ENCODE results near the gene ERVV-1.
A peak's percentile ranks its signal among the peaks of the same experiment; 100 is the strongest.
"Not testable (repeated sequence)": the region's sequence is repeated elsewhere in the genome, so short reads cannot be mapped to it uniquely, and the experiment has no call there.

The ERVV-1 gene

DNA sequence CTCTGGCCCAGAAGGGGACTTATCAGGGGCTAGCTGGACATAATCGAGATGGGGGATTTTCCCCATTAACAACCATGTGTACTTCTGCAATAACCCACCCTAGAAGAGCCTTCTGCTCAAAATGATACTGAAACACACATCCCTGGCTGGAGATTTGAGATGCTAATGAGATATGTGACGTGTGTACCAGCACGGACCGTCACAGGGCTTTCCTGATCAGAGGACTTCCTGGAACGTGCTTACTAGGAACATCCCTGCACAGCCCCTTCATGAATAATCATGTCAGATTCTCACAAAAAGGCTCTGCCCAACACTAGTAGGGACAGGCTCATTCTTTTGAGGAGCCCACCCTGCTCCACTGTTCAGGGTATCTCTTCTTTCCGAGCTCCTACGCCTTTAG lies 6.5 kb upstream of the ERVV-1 start:
- Mint-ChIP-seq H3K36me3 (ENCODE audit: low read depth) (no peaks in the 10 kb centered on the region), H3K27ac (no peak overlapping the region), H3K4me1 (ENCODE audit: low read depth) (no peaks in the 10 kb centered on the region), H3K9me3 (peaks cover 51% of the 10 kb centered on the region), H3K27me3 (ENCODE audit: low read depth) (no peaks in the 10 kb centered on the region), H3K4me3 (no peak overlapping the region)
- no peak for DNase-seq (ENCODE audit: low spot score)

DNA sequence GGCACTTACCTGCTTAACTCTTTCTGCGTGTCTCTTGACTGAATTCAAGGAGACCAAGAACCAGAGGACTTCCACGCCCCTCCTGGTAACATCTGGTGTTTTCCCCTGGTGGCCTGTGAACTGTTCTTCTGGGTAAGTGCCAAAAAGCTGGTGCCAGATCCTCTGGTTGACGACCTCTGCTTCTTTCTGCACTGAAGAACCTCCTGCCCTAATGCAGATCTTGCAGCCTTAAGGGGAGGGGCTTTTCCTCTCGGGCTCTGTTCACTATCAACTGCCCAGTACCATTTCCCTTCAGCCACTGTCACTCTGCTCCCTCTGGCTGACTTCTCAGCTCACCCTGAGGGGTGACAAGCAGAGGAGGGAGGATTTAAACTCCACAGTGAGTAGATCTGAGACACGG lies 6.1 kb upstream of the ERVV-1 start:
- H3K9me3 Mint-ChIP-seq = peaks cover 51% of the 10 kb centered on the region
- DNase-seq (ENCODE audit: low spot score) = no peak
- no peaks in the 10 kb centered on the region for H3K36me3 Mint-ChIP-seq (ENCODE audit: low read depth)
- H3K4me3 Mint-ChIP-seq = no peak overlapping the region
- no peaks in the 10 kb centered on the region for H3K27me3 Mint-ChIP-seq (ENCODE audit: low read depth)
- H3K4me1 Mint-ChIP-seq (ENCODE audit: low read depth) = no peaks in the 10 kb centered on the region
- H3K27ac Mint-ChIP-seq = no peak overlapping the region

DNA sequence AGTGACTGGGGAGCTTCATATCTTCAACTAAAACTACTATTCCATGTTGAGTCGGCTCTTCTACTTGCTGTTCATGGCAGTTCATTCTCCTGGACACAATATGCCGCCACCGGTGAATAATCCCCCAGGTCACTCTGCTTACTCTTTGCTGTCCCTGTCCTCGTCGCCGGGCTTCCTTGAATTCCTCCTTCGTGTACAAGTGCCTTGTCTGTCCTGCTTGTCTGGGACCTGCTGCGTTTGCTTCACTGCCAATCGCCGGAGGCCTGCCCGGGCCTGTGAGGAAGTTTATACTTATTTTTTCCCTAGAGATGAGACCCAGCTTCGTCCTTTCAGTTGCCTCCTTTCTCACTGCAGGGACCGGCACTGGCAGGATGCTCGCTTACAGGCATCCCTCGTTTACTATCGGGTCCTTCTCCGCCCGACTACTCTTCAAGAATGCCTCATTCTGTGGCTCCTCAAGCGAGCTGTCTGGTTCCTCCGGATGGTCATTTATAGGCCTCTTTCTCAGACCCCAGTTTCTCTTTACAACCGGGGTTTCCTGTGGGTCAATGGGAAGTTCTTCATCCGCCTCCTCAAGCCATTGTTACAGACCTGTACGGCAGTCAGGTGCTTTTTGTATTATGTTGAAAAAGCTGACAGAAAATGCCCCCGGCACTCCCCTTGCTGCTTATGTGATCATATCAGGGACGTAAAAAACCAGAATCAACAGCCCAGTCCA lies 5.5 kb upstream of the ERVV-1 start:
- Mint-ChIP-seq H3K4me1 (ENCODE audit: low read depth) (no peaks in the 10 kb centered on the region), H3K27ac (no peak overlapping the region), H3K9me3 (peaks cover 55% of the 10 kb centered on the region), H3K27me3 (ENCODE audit: low read depth) (no peaks in the 10 kb centered on the region), H3K4me3 (no peak overlapping the region), H3K36me3 (ENCODE audit: low read depth) (no peaks in the 10 kb centered on the region)
- no peak for DNase-seq (ENCODE audit: low spot score)

DNA sequence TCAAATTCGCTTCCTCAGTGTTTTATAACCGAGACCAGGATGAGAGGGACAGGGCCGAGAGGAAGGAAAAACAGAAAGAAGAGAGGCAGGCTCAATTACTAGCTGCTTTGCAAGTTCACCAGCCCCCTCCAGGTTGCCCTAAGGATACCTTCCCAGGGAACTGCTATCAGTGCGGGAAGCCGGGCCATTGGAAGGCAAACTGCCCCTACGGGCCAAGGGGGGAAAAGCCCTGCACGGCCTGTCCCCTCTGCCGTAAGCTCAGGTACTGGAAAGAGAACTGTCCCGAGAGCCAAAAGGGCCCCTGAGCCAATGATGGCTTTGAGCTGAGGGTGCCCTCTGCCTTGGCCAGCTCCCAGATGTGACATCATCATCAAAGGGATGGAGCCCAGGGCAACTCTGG lies 3.2 kb upstream of the ERVV-1 start:
- no peak for DNase-seq (ENCODE audit: low spot score)
- no peaks in the 10 kb centered on the region for H3K36me3 Mint-ChIP-seq (ENCODE audit: low read depth)
- H3K9me3 Mint-ChIP-seq = peaks cover 60% of the 10 kb centered on the region
- H3K4me3 Mint-ChIP-seq = no peak overlapping the region
- no peaks in the 10 kb centered on the region for H3K27me3 Mint-ChIP-seq (ENCODE audit: low read depth)
- no peaks in the 10 kb centered on the region for H3K4me1 Mint-ChIP-seq (ENCODE audit: low read depth)
- H3K27ac Mint-ChIP-seq = no peak overlapping the region

DNA sequence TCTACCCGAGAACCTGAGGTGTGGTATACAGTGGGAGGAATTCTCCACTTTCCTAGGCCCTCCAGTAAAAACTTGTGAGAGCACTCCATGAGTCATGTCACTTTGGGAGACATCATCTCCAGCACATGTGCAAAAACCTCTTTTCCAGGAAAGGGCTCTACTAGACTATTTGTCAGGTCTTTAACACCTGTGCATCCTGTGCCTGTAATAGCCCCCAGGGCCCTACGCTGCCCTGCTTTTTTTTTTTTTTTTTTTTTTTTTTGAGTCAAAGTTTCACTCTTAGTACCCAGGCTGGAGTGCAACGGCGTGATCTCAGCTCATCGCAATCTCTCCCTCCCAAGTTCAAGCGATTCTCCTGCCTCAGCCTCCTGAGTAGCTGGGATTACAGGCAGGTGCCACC lies 1.7 kb upstream of the ERVV-1 start:
- Mint-ChIP-seq H3K36me3 (ENCODE audit: low read depth) (no peaks in the 10 kb centered on the region), H3K4me1 (ENCODE audit: low read depth) (no peaks in the 10 kb centered on the region), H3K4me3 (no peak overlapping the region), H3K9me3 (peaks cover 57% of the 10 kb centered on the region), H3K27me3 (ENCODE audit: low read depth) (no peaks in the 10 kb centered on the region), H3K27ac (no peak overlapping the region)
- DNase-seq (ENCODE audit: low spot score) = no peak

DNA sequence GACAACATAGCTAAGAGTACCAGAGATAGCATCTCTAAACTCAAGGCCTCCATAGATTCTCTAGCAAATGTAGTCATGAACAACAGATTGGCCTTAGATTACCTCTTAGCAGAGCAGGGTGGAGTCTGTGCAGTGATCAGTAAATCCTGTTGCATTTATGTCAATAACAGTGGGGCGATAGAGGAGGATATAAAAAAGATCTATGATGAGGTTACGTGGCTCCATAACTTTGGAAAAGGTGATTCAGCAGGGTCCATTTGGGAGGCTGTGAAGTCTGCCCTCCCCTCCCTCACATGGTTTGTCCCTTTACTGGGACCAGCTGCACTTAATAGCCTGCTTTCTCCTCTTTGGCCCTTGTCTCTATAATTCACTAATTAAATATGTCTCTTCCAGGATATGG lies 1.4 kb downstream of the ERVV-1 start:
- Mint-ChIP-seq H3K27me3 (ENCODE audit: low read depth) (no peaks in the 10 kb centered on the region), H3K4me1 (ENCODE audit: low read depth) (no peaks in the 10 kb centered on the region), H3K27ac (no peak overlapping the region), H3K4me3 (no peak overlapping the region), H3K36me3 (ENCODE audit: low read depth) (no peaks in the 10 kb centered on the region), H3K9me3 (peaks cover 55% of the 10 kb centered on the region)
- DNase-seq (ENCODE audit: low spot score) = no peak

DNA sequence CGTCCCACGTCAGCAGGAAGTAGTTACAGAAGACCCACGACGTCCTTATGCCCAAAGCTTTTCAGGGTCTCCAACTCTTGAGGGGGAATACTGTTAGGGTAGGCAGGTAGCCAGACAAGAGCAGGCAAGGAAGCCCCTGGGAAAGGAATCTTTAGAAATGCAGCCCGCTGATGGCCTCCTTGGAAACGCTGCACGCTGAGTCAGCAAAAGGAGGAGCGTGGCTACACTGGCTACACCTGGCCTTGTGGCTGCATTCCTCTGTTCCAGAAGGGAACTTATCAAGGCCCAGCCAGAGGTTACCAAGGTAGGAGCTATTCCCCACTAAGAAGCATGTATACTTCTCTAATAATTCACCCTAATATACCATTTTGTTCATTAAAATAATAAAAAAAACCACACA lies 2.0 kb downstream of the ERVV-1 start:
- H3K4me1 Mint-ChIP-seq (ENCODE audit: low read depth) = no peaks in the 10 kb centered on the region
- H3K4me3 Mint-ChIP-seq = no peak overlapping the region
- no peaks in the 10 kb centered on the region for H3K27me3 Mint-ChIP-seq (ENCODE audit: low read depth)
- peaks cover 57% of the 10 kb centered on the region for H3K9me3 Mint-ChIP-seq
- H3K36me3 Mint-ChIP-seq (ENCODE audit: low read depth) = no peaks in the 10 kb centered on the region
- DNase-seq (ENCODE audit: low spot score) = no peak
- no peak overlapping the region for H3K27ac Mint-ChIP-seq

DNA sequence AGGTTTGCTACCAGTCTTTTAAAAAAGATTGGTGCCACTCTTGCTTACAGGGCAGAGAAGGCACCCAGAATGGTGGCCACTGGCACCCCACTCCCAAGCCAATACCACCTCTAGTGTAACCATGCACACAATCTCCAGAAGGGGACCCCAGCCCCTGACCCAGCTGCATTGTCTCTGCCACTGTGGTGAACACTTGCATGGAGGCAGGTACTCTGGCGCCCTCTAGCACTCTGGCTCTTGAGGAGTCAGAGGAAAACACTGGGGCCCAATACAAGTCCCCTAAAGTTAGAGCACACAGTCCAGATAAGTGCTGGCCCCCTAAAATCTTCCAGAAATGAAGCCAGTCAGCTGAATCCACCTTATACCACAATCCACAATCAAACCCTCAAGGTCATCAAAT lies 6.0 kb downstream of the ERVV-1 start:
- no peaks in the 10 kb centered on the region for H3K4me1 Mint-ChIP-seq (ENCODE audit: low read depth)
- peaks cover 52% of the 10 kb centered on the region for H3K9me3 Mint-ChIP-seq
- DNase-seq (ENCODE audit: low spot score) = no peak
- no peaks in the 10 kb centered on the region for H3K36me3 Mint-ChIP-seq (ENCODE audit: low read depth)
- H3K4me3 Mint-ChIP-seq = no peak overlapping the region
- no peaks in the 10 kb centered on the region for H3K27me3 Mint-ChIP-seq (ENCODE audit: low read depth)
- no peak overlapping the region for H3K27ac Mint-ChIP-seq

DNA sequence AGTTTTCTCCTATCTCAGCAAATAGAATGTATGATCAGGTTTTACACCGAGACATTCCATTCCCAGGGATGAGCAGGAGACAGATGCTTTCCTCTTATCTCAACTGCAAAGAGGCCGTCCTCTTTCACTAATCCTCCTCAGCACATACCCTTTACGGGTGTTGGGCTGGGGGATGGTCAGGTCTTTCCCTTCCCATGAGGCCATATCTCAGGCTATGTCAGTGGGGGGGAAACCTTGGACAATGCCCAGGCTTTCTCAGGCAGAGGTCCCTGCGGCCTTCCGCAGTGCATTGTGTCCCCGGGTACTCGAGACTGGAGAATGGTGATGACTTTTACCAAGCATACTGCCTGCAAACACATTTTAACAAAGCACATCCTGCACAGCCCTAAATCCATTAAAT lies 14.6 kb downstream of the ERVV-1 start:
- H3K27me3 Mint-ChIP-seq (ENCODE audit: low read depth); H3K4me3 Mint-ChIP-seq; H3K27ac Mint-ChIP-seq; H3K36me3 Mint-ChIP-seq (ENCODE audit: low read depth); H3K4me1 Mint-ChIP-seq (ENCODE audit: low read depth); DNase-seq (ENCODE audit: low spot score): not testable (repeated sequence)
- H3K9me3 Mint-ChIP-seq = peaks cover 56% of the 10 kb centered on the region

DNA sequence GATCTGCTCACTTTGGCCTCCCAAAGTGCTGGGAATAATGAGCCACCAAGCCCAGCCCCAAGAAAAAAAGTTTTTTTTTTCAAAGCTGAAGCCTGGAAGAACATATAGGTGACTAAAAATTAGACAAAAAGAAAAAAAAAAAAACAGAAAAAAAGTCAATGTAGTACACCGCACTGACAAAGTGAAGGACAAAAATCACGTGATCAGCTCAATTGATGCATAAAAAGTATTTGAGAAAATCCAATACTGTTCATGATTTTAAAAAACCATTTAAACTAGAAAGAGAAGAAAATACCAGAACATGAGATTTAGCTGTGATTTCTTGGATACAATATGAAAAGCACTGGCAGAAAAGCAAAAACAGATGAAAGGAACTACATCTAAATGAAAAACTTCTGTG lies 20.3 kb downstream of the ERVV-1 start:
- no peaks in the 10 kb centered on the region for H3K4me1 Mint-ChIP-seq (ENCODE audit: low read depth)
- no peak overlapping the region for H3K4me3 Mint-ChIP-seq
- no peaks in the 10 kb centered on the region for H3K27me3 Mint-ChIP-seq (ENCODE audit: low read depth)
- H3K27ac Mint-ChIP-seq = no peak overlapping the region
- peaks cover 53% of the 10 kb centered on the region for H3K9me3 Mint-ChIP-seq
- DNase-seq (ENCODE audit: low spot score) = no peak
- peaks cover 5% of the 10 kb centered on the region for H3K36me3 Mint-ChIP-seq (ENCODE audit: low read depth)

DNA sequence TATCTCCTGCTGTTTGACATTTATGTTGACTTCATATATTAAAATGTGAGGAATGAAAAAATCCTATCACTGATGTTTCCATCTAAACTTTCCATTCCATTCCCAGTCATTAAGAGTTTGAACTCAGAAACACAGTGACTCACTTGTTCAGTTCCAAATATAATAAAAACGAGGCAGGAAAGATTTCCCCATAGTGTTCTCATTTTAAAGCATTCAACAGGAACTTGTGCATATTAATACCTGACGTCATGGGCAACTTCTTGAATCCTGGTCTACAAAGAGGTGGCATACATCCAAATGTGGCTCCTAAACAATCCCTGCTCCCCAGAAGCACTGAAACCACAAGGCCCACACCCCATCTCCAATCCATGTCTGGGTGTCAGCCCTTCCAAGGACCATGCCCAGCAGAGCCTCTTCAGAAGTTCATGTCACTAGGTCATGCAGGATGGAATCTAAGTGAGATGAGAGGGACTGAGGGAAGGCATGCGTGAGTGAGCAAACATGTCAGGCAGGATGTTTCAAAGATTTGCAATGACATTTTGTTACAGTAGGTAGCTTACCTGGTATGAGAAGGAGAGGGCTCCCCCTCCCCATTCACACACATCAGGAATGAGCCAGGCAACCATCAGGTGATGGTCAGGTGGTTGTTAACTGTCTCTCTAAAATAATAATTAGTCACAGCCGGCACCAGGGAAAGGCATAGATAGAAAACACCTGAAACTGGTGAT lies 21.4 kb downstream of the ERVV-1 start:
- Mint-ChIP-seq H3K36me3 (ENCODE audit: low read depth) (peaks cover 5% of the 10 kb centered on the region), H3K9me3 (peaks cover 46% of the 10 kb centered on the region), H3K27ac (no peak overlapping the region), H3K4me1 (ENCODE audit: low read depth) (no peaks in the 10 kb centered on the region), H3K4me3 (no peak overlapping the region), H3K27me3 (ENCODE audit: low read depth) (no peaks in the 10 kb centered on the region)
- no peak for DNase-seq (ENCODE audit: low spot score)

DNA sequence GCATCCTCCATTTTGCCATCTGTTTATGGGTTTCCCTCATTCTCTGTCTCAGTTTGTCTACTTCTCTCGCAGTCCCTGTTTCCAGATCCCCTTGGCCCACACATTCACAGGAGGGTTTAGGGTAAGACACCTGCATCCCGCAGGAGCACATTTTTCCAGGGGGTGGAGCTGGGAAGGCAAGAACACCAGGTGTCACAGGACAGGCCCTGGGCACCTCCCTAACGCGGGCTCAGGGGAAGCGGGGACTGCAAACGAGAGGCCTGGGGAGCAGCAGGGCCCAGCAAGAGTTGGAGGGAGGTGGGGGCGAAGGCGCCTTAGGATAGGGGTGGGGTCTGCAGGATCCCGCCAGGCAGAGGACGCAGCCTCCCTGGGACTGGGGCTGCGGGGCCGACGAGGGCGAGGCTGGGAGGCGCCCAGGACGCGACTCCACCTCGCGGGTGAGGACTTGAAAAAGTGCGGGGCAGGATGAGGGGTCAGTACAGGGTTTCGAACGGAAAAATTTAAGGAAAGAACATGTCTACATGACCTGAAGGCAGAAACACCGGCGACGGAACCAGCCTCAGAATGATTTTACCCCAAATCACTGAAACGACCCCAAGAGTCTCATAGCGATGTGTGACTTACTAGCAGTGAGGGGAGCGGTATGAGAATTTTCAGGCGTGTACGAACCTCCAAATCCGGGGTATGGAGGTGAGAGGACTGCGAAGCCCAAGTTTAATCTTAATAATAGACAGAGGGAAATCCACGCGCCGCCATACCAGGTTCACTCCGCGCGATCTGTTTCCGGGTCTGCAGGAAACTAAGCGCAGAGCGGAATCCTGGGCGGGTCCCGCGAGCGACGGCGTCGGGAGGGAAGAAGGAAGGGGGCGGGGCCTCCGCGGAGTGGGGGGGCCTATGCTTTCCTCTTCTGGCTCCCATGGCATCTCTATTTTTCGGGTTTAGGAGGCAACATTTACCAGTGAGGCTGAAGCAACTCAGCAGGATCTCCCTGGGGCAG lies 23.7 kb downstream of the ERVV-1 start:
- Mint-ChIP-seq H3K9me3 (peaks cover 49% of the 10 kb centered on the region), H3K4me1 (ENCODE audit: low read depth) (no peaks in the 10 kb centered on the region), H3K4me3 (peak overlapping the region; percentile 44), H3K27me3 (ENCODE audit: low read depth) (no peaks in the 10 kb centered on the region), H3K36me3 (ENCODE audit: low read depth) (peaks cover 5% of the 10 kb centered on the region), H3K27ac (no peak overlapping the region)
- DNase-seq (ENCODE audit: low spot score) = no peak

DNA sequence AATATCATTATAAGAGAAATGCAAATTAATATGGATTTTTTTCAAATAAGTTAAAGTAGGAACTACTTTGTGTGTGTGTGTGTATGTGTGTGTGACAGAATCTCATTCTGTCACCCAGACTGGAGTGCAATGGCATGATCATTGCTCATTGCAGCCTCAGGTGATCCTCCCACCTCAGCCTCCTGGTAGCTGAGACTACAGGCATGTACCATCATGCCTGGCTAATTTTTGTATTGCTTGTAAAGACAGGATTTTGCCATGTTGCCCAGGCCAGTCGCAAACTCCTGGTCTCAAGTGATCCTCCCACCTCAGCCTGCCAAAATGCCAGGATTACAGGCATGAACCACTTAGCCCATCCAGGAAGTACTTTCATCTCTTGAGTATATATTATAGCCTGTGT lies 27.6 kb downstream of the ERVV-1 start:
- H3K27ac Mint-ChIP-seq = no peak overlapping the region
- H3K4me1 Mint-ChIP-seq (ENCODE audit: low read depth) = no peaks in the 10 kb centered on the region
- DNase-seq (ENCODE audit: low spot score) = no peak
- H3K9me3 Mint-ChIP-seq = peaks cover 39% of the 10 kb centered on the region
- no peak overlapping the region for H3K4me3 Mint-ChIP-seq
- H3K36me3 Mint-ChIP-seq (ENCODE audit: low read depth) = peaks cover 4% of the 10 kb centered on the region
- no peaks in the 10 kb centered on the region for H3K27me3 Mint-ChIP-seq (ENCODE audit: low read depth)

DNA sequence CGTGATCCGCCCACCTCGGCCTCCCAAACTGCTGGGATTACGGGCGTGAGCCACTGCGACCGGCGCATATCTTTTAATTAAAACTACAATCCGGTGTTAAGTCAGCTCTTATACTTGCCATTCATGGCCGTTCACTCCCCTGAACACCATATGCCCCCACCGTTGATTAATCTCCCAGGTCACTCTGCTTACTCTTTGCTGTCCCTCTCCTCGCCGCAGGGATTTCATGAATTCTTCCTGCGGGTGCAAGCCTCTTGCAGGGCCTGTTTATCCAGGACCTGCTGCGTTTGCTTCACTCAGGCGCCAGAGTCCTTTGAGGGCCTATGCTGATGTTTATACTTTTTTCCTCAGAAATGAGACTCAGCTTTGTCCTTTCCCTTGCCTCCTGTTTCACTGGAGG lies 31.8 kb downstream of the ERVV-1 start:
- Mint-ChIP-seq H3K4me3 (no peak overlapping the region), H3K9me3 (peaks cover 43% of the 10 kb centered on the region)
- DNase-seq (ENCODE audit: low spot score) = no peak

More for the DNA sequence above, 31.8 kb downstream of the ERVV-1 start:
- Mint-ChIP-seq H3K36me3 (ENCODE audit: low read depth) (peaks cover 1% of the 10 kb centered on the region), H3K27me3 (ENCODE audit: low read depth) (no peaks in the 10 kb centered on the region), H3K4me1 (ENCODE audit: low read depth) (no peaks in the 10 kb centered on the region), H3K27ac (no peak overlapping the region)

All from T-helper 2 cell treated with Interferon-gamma antibody and Interleukin-4, amounts not matched to agents 5 μg/mL and 100 μg/mL, for 36 hours (primary cell).